Measurements from ENCODE around the gene NMRK1. TPM values are rescaled to one million over a fixed set of nuclear protein-coding genes. Genes with fewer than 3 reads are reported as not detected.

Gene NMRK1
- total and polyA plus RNA-seq, 10 donors = 27.4 to 65.5 (median 44.1) TPM

DNA sequence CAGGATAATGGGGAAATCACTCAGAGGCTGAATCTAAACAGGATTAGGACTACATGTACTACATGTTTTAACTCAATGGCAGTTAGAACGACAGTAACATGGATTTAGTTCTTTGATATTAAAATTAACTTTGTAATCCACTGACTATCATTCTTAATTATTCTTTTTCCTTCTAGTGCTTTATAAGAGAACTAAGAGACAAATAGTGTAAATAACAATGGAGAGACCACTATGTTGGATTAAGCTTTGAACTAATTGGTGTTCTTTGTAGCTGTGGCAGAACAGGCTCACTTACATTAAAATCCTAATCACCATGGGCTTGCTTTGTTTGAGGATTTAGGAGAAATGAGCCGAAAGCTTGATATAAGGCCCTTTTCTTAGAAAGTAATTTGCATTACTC is 18.8 kb downstream of the NMRK1 start:
- Histone ChIP-seq H3K4me3 (no peak overlapping the region), H3K4me1 (peaks cover 0 to 4% (median 0%) of the 10 kb centered on the region in 6 donors), H3K36me3 (peaks cover 0 to 88% (median 17%) of the 10 kb centered on the region in 6 donors), H3K27me3 (replicated peaks in 1 of 7) (no peaks in the 10 kb centered on the region), H3K27ac (no peak overlapping the region), H3K9me3 (no peaks in the 10 kb centered on the region)
- intact Hi-C loops (cut with DNase I; ENCODE audit: low total_unique reads) = no loop called here
- DNase-seq = no peak
- TF ChIP-seq, protein P1, sequence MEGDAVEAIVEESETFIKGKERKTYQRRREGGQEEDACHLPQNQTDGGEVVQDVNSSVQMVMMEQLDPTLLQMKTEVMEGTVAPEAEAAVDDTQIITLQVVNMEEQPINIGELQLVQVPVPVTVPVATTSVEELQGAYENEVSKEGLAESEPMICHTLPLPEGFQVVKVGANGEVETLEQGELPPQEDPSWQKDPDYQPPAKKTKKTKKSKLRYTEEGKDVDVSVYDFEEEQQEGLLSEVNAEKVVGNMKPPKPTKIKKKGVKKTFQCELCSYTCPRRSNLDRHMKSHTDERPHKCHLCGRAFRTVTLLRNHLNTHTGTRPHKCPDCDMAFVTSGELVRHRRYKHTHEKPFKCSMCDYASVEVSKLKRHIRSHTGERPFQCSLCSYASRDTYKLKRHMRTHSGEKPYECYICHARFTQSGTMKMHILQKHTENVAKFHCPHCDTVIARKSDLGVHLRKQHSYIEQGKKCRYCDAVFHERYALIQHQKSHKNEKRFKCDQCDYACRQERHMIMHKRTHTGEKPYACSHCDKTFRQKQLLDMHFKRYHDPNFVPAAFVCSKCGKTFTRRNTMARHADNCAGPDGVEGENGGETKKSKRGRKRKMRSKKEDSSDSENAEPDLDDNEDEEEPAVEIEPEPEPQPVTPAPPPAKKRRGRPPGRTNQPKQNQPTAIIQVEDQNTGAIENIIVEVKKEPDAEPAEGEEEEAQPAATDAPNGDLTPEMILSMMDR (IDR thresholded peaks at IDR 0.05 in 8 of 11, conservative IDR thresholded peaks at IDR 0.05 in 3 of 11) = no peak
- TF ChIP-seq POLR2AphosphoS5 (IDR thresholded peaks at IDR 0.05) (no peak), POLR2A (IDR thresholded peaks at IDR 0.05) (no peak)
- 49 to 73% (median 64%) methylated on average over 2 of the region's 2 CpGs for WGBS, 5 donors

DNA sequence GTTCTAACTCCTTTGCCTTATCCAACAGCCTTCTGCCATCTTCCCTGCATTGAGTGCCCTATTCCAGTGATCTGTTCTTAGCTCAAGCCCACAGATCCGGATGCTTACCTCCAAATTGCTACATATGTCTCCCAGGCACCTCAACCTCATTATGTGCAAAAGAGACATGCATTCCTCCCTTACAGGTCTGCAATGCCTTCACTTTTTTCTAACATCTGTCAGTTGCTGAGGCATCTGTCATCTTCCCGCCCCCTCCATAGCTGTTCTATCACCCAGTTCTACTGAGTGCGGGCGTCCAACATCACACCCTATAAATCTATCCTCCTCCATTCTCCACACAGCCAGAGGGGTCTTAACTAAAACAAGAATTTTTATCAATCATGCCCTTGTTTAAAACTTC is 20.1 kb downstream of the NMRK1 start:
- no peak for DNase-seq
- H3K27me3 ChIP-seq (replicated peaks in 1 of 7) = no peaks in the 10 kb centered on the region
- H3K36me3 ChIP-seq = peaks cover 0 to 88% (median 16%) of the 10 kb centered on the region in 6 donors
- H3K27ac ChIP-seq = no peak overlapping the region
- 73 to 98% (median 74%) methylated on average over 4 of the region's 4 CpGs for WGBS, 5 donors
- H3K4me3 ChIP-seq = no peak overlapping the region
- H3K4me1 ChIP-seq = peaks cover 0 to 4% (median 0%) of the 10 kb centered on the region in 6 donors
- TF ChIP-seq POLR2A (IDR thresholded peaks at IDR 0.05) = no peak
- no peak for TF ChIP-seq POLR2AphosphoS5 (IDR thresholded peaks at IDR 0.05)
- TF ChIP-seq, protein P1 (IDR thresholded peaks at IDR 0.05 in 8 of 11, conservative IDR thresholded peaks at IDR 0.05 in 3 of 11) = no peak
- no peaks in the 10 kb centered on the region for H3K9me3 ChIP-seq
- intact Hi-C loops (cut with DNase I; ENCODE audit: low total_unique reads) = no loop called here

DNA sequence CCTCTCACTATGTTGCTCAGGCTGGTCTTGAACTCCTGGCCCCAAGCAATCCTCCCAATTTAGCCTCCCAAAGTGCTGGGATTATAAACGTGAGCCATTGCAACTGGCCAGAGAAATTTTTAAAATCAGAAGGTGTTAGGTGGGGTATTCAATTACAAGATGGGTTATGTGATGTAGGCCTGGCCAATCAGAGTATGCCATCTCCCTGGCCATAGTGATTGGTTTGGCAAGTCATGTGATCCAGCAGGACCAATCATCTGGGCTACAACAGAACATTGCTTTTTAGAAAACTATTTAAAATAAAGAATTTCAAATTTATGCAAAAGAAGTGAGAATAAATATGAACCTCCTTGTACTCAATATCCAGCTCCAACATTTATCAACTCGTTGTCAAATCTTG is 22.4 kb downstream of the NMRK1 start:
- Histone ChIP-seq H3K4me3 (no peak overlapping the region), H3K9me3 (no peaks in the 10 kb centered on the region), H3K27me3 (replicated peaks in 1 of 7) (no peaks in the 10 kb centered on the region), H3K4me1 (no peaks in the 10 kb centered on the region), H3K36me3 (peaks cover 0 to 92% (median 22%) of the 10 kb centered on the region in 6 donors), H3K27ac (no peak overlapping the region)
- intact Hi-C loops (cut with DNase I; ENCODE audit: low total_unique reads) = no loop called here
- TF ChIP-seq POLR2A (IDR thresholded peaks at IDR 0.05) = no peak
- TF ChIP-seq, protein P1 (IDR thresholded peaks at IDR 0.05 in 8 of 11, conservative IDR thresholded peaks at IDR 0.05 in 3 of 11) = no peak
- TF ChIP-seq POLR2AphosphoS5 (IDR thresholded peaks at IDR 0.05) = no peak
- 48 to 94% (median 74%) methylated on average over 2 of the region's 2 CpGs for WGBS, 5 donors
- no peak for DNase-seq

DNA sequence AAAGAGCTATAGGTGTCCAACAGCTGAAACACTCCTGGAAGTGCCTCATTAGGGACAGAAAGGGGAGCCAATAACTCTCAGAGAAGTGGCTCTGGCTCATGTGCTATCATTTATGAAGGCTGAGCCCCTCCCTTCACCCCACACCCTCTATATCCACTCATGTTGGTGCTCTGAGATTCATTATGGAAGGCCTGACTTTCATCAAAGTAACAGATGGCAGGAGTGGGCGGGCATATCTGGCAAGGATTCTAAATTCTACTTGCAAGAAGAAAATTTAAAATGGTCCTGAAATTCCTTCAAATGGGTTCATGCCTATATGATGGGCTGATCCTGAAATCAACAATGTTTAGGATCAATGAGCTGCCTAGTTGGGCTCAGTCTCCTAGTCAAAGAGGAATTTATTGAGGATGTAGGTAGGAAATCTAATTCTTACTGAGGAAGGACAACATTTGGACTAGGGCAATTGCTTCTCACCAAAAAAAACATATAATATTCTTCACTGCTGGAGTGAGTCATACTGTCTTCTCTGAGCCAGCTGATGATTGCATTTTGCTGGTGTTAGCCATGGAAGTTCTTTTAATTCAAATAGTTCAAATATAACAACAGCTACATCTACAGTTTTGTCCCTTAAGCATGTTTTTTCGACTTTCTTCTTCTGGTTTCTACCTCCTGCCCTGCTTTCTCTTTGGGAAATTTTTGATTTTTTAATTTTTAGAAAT is 23.5 kb downstream of the NMRK1 start:
- no peaks in the 10 kb centered on the region for H3K27me3 ChIP-seq (replicated peaks in 1 of 7)
- peaks cover 0 to 93% (median 22%) of the 10 kb centered on the region in 6 donors for H3K36me3 ChIP-seq
- TF ChIP-seq, protein P1 (IDR thresholded peaks at IDR 0.05 in 8 of 11, conservative IDR thresholded peaks at IDR 0.05 in 3 of 11) = no peak
- TF ChIP-seq POLR2AphosphoS5 (IDR thresholded peaks at IDR 0.05) (no peak), POLR2A (IDR thresholded peaks at IDR 0.05) (no peak)
- H3K27ac ChIP-seq = peak overlapping the region in 1 of 8 donors; percentile 8
- DNase-seq = no peak
- WGBS, 5 donors = 78 to 93% (median 80%) methylated on average over 2 of the region's 2 CpGs
- intact Hi-C loops (cut with DNase I; ENCODE audit: low total_unique reads) = no loop called here
- H3K4me1 ChIP-seq = no peaks in the 10 kb centered on the region
- no peak overlapping the region for H3K4me3 ChIP-seq
- H3K9me3 ChIP-seq = peaks cover 0 to 3% (median 0%) of the 10 kb centered on the region in 8 donors

Measured in spleen (tissue), 11 donors.